IMR-90 (cell line): ENCODE results near the gene MCCD1. TPM values are rescaled to one million over a fixed set of nuclear protein-coding genes. Genes with fewer than 3 reads are reported as not detected.

Experiments
- ATAC-seq: fragments of 200-7000 bp; cut with Tn5 transposase; 2 replicates; pipeline ENCODE4 v1.9.1; 2020; ENCODE audit warnings: low read depth, mild to moderate bottlenecking, moderate library complexity
- BruUV-seq: library from RNA; stranded (reverse); fragments of 400-500 nt; replicated peaks from 2 replicates; lab custom pipeline; 2021; lab: Mats Ljungman, UMichigan
- CTCF ChIA-PET: fragments of 300-600 bp; formaldehyde crosslinking; extraction: SDS; loops from one replicate; lab custom pipeline; 2021; ENCODE audit warnings: antibody characterized with exemption; lab: Yijun Ruan, JAX
- POLR2A ChIA-PET: fragments of 300-600 bp; sonication (Branson Sonifier 250); formaldehyde crosslinking; loops from one replicate; lab custom pipeline; 2022; ENCODE audit warnings: antibody characterized with exemption; ENCODE audit not compliant: unreplicated experiment; lab: Charles Lee
- DNase-seq: peaks from one replicate; pipeline ENCODE4 v3.0.0; 2013
- H2AFZ ChIP-seq: replicated peaks from 2 replicates; pipeline ENCODE3; 2013; ENCODE audit warnings: low read length, mild to moderate bottlenecking; ENCODE audit not compliant: poor library complexity
- H2AK5ac ChIP-seq: 2 replicates; pipeline ENCODE4 v1.6.1; 2013; ENCODE audit warnings: low read depth, low read length, inconsistent platforms
- H2AK9ac ChIP-seq: replicated peaks from 2 replicates; pipeline ENCODE3; 2013; ENCODE audit warnings: mild to moderate bottlenecking, low read depth, low read length, moderate library complexity; ENCODE audit not compliant: poor library complexity
- H2BK120ac ChIP-seq: 2 replicates; pipeline ENCODE4 v1.6.1; 2013; ENCODE audit warnings: low read depth, low read length, inconsistent platforms
- H2BK15ac ChIP-seq: 3 replicates; pipeline ENCODE4 v1.6.1; 2013; ENCODE audit warnings: low read depth, low read length, inconsistent platforms
- H2BK20ac ChIP-seq: 2 replicates; pipeline ENCODE4 v1.6.1; 2013; ENCODE audit warnings: low read depth, mild to moderate bottlenecking, inconsistent platforms, low read length, moderate library complexity
- H2BK5ac ChIP-seq: 2 replicates; pipeline ENCODE4 v1.6.1; 2013; ENCODE audit warnings: mild to moderate bottlenecking, low read depth, low read length, inconsistent platforms; ENCODE audit not compliant: poor library complexity, severe bottlenecking
- H3K14ac ChIP-seq: replicated peaks from 2 replicates; pipeline ENCODE4 v1.6.1; 2013; ENCODE audit warnings: low read depth, low read length, inconsistent platforms
- H3K18ac ChIP-seq: 2 replicates; pipeline ENCODE4 v1.6.1; 2013; ENCODE audit warnings: low read depth, low read length, control low read depth
- H3K23ac ChIP-seq: 2 replicates; pipeline ENCODE4 v1.6.1; 2013; ENCODE audit warnings: low read depth, low read length, inconsistent platforms
- H3K27ac ChIP-seq: 2 replicates; pipeline ENCODE4 v1.5.1; 2013; ENCODE audit warnings: mild to moderate bottlenecking, control low read depth, low read length; ENCODE audit not compliant: insufficient read depth
- H3K27me3 ChIP-seq: 2 replicates; pipeline ENCODE4 v1.6.1; 2013; ENCODE audit warnings: low read length; ENCODE audit not compliant: control insufficient read depth, insufficient read depth
- H3K36me3 ChIP-seq: 2 replicates; pipeline ENCODE4 v1.6.1; 2013; ENCODE audit warnings: low read length, mixed read lengths; ENCODE audit not compliant: control insufficient read depth, insufficient read depth
- H3K4ac ChIP-seq: 2 replicates; pipeline ENCODE4 v1.6.1; 2013; ENCODE audit warnings: low read depth, low read length, inconsistent platforms
- H3K4me1 ChIP-seq: 2 replicates; pipeline ENCODE4 v1.6.1; 2013; ENCODE audit warnings: low read length, mixed read lengths; ENCODE audit not compliant: control insufficient read depth, insufficient read depth
- H3K4me2 ChIP-seq: 2 replicates; pipeline ENCODE4 v1.6.1; 2013; ENCODE audit warnings: low read depth, mild to moderate bottlenecking, control low read depth, low read length, moderate library complexity
- H3K4me3 ChIP-seq: 2 replicates; pipeline ENCODE4 v1.5.1; 2013; ENCODE audit warnings: low read depth, mild to moderate bottlenecking, control low read depth, low read length, moderate library complexity; ENCODE audit not compliant: insufficient read depth
- H3K56ac ChIP-seq: 2 replicates; pipeline ENCODE4 v1.6.1; 2013; ENCODE audit warnings: low read length, inconsistent platforms; ENCODE audit not compliant: insufficient read depth; ENCODE audit errors: extremely low read depth
- H3K79me1 ChIP-seq, 2 experiments: 2 replicates each; pipeline ENCODE4 v1.6.1; 2013; ENCODE audit warnings: low read length in 2 of 2, inconsistent platforms in 1 of 2, low read depth in 1 of 2
- H3K9ac ChIP-seq: 2 replicates; pipeline ENCODE4 v1.6.1; 2013; ENCODE audit warnings: low read depth, low read length, control low read depth
- H3K9me1 ChIP-seq: 2 replicates; pipeline ENCODE4 v1.6.1; 2013; ENCODE audit warnings: low read length, inconsistent platforms; ENCODE audit not compliant: insufficient read depth
- H3K9me3 ChIP-seq: 2 replicates; pipeline ENCODE4 v1.6.1; 2013; ENCODE audit warnings: low read length; ENCODE audit not compliant: control insufficient read depth, insufficient read depth
- H4K20me1 ChIP-seq: 2 replicates; pipeline ENCODE4 v1.6.1; 2013; ENCODE audit warnings: low read length, inconsistent platforms; ENCODE audit not compliant: insufficient read depth
- H4K5ac ChIP-seq: 2 replicates; pipeline ENCODE4 v1.6.1; 2013; ENCODE audit warnings: mild to moderate bottlenecking, low read depth, low read length, control low read depth
- H4K8ac ChIP-seq, 2 experiments: 2 replicates each; pipeline ENCODE4 v1.6.1; 2013; ENCODE audit warnings: low read depth in 2 of 2, low read length in 2 of 2, control low read depth in 1 of 2, inconsistent platforms in 1 of 2
- H4K91ac ChIP-seq: 2 replicates; pipeline ENCODE4 v1.6.1; 2013; ENCODE audit warnings: low read depth, low read length, inconsistent platforms; ENCODE audit not compliant: insufficient read depth
- BHLHE40 ChIP-seq: fragments of 150-350 bp; IDR thresholded peaks from 2 replicates; pipeline ENCODE4 v1.6.1; 2016; ENCODE audit warnings: mild to moderate bottlenecking, low read depth, low read length
- CEBPB ChIP-seq: IDR thresholded peaks from 2 replicates; pipeline ENCODE4 v1.6.1; 2012; ENCODE audit warnings: low read depth, low read length, improper control_type of control experiment
- CHD1 ChIP-seq: IDR thresholded peaks from 2 replicates; pipeline ENCODE4 v1.6.1; 2012; ENCODE audit warnings: low read depth, low read length, improper control_type of control experiment
- FOS ChIP-seq: fragments of 150-350 bp; IDR thresholded peaks from 2 replicates; pipeline ENCODE4 v1.6.1; 2016; ENCODE audit warnings: low read depth, low read length
- MAFK ChIP-seq: IDR thresholded peaks from 2 replicates; pipeline ENCODE4 v1.6.1; 2012; ENCODE audit warnings: low read depth, low read length, improper control_type of control experiment
- MAZ ChIP-seq: IDR thresholded peaks from 2 replicates; pipeline ENCODE4 v1.6.1; 2012; ENCODE audit warnings: low read depth, mild to moderate bottlenecking, low read length, improper control_type of control experiment, moderate library complexity, borderline replicate concordance
- NFE2L2 ChIP-seq: fragments of 150-350 bp; IDR thresholded peaks from 2 replicates; pipeline ENCODE4 v1.6.1; 2016; ENCODE audit warnings: low read depth, mild to moderate bottlenecking, low read length
- POLR2A ChIP-seq: IDR thresholded peaks from 2 replicates; pipeline ENCODE4 v1.6.1; 2012; ENCODE audit warnings: mild to moderate bottlenecking, low read depth, low read length
- RCOR1 ChIP-seq: IDR thresholded peaks from 2 replicates; pipeline ENCODE4 v1.6.1; 2012; ENCODE audit warnings: mild to moderate bottlenecking, low read length, improper control_type of control experiment; ENCODE audit not compliant: insufficient replicate concordance
- RFX5 ChIP-seq: IDR thresholded peaks from 2 replicates; pipeline ENCODE4 v1.8.0; 2012; ENCODE audit warnings: low read depth, mild to moderate bottlenecking, low read length, moderate library complexity
- dilution Hi-C: fragments of 300-500 bp; cut with HindIII; formaldehyde crosslinking; loops from one replicate; pipeline ENCODE4 v1.14.3; 2018; ENCODE audit warnings: low sequenced_read_pairs; ENCODE audit not compliant: unreplicated experiment
- in situ Hi-C: fragments of 300-500 bp; cut with MboI; formaldehyde crosslinking; loops from 3 replicates; pipeline ENCODE4 v1.14.3; 2019; ENCODE audit warnings: low sequenced_read_pairs, inconsistent platforms, mixed read lengths
- intact Hi-C: fragments of 100-400 bp; cut with micrococcal nuclease; formaldehyde crosslinking; loops from 2 replicates; pipeline ENCODE4 v1.10.0; 2022
- polyA plus RNA-seq, 3 experiments: library from polyadenylated mRNA; depleted of rRNA; stranded (reverse); fragments of >200 nt; gene quantifications; 2 replicates each; pipeline ENCODE4 v1.2.3, GENCODE V29; 2012; ENCODE audit warnings: low replicate concordance in 1 of 3
- total RNA-seq: library from RNA; depleted of rRNA; stranded (reverse); fragments of >200 nt; gene quantifications from 2 replicates; pipeline ENCODE4 v1.2.3, GENCODE V29; 2012
- TF ChIP-seq, protein P1 (sequence below): fragments of 150-350 bp; IDR thresholded peaks from 2 replicates; pipeline ENCODE4 v1.6.1; 2016; ENCODE audit warnings: low read depth, mild to moderate bottlenecking, low read length, moderate library complexity, borderline replicate concordance
- TF ChIP-seq, protein P2 (sequence below): fragments of 150-350 bp; IDR thresholded peaks from 2 replicates; pipeline ENCODE4 v1.6.1; 2017; ENCODE audit warnings: mild to moderate bottlenecking, antibody characterized with exemption, low read length, low read depth

MCCD1 gene
- total and polyA plus RNA-seq, 2 of the 4 experiments (the other 2 are of a cell fraction), result not detected

DNA sequence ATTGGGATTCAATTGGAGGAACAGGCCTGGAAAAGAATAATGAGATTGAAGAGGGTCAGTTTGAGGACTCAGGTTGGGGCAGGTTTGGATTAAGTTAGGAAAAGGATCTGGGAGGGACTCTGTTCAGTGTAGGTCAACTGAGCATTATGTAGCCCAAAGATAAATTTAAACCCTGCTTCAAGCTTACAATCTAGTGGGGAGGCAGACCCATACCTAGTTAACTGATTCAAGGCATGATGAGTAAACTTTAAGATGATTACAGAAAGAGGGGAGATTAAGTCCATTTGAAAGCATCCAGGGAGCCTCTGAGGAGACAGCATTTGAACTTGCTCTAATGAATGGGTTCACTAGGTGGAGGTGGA lies 31.9 kb downstream of the MCCD1 start:
- intact Hi-C loops (loop anchor here (2.0 kb wide), 1 partner anchor 54 kb away; the partner anchor contains the start of gene AIF1), dilution Hi-C loops (no loop called here), in situ Hi-C loops (no loop called here)
- Histone ChIP-seq H4K8ac (peak overlapping the region in 1 of 2 experiments; percentile 57; a peak in 1 of 4 replicates), H3K4me2 (peak overlapping the region; percentile 27; the same call in 1 of the 2 replicates), H4K20me1 (no peaks in the 10 kb centered on the region), H2BK20ac (peak overlapping the region; percentile 43; the same call in 1 of the 2 replicates), H3K56ac (no peak overlapping the region), H3K27ac (no peak overlapping the region), H3K23ac (0 out of 2 replicates have a peak overlapping the region, but pooled peaks have one; percentile 1), H3K9me1 (peaks cover 19% of the 10 kb centered on the region; the same call in 1 of the 2 replicates), H2AK5ac (peak overlapping the region; percentile 29; the same call in 1 of the 2 replicates), H3K36me3 (peaks cover 27% of the 10 kb centered on the region), H4K5ac (no peak overlapping the region), H2BK5ac (peak overlapping the region; percentile 46), H3K4ac (peak overlapping the region; percentile 2), H2BK120ac (peak overlapping the region; percentile 39; the same call in 1 of the 2 replicates), H3K4me1 (peaks cover 18% of the 10 kb centered on the region), H3K18ac (no peak overlapping the region; the same call in 1 of the 2 replicates), H2BK15ac (no peak overlapping the region), H3K9me3 (no peaks in the 10 kb centered on the region), H2AK9ac (peak overlapping the region; percentile 80), H3K79me1 (peaks cover 9 to 20% of the 10 kb centered on the region in 2 experiments; a peak in 3 of 4 replicates), H3K9ac (no peak overlapping the region), H3K14ac (peak overlapping the region; percentile 8; the same call in 1 of the 2 replicates), H2AFZ (no peak overlapping the region), H3K4me3 (no peak overlapping the region), H4K91ac (no peak overlapping the region), H3K27me3 (no peaks in the 10 kb centered on the region)
- no TSS peak for BruUV-seq
- ChIA-PET CTCF (interaction anchor here (0.6 to 0.7 kb wide), 3 partner anchors 13 to 38 kb away, joined by 3 to 6 read pairs (median 4); partner anchors contain the start of gene NFKBIL1), POLR2A (no interaction called here)
- ATAC-seq (no peak), DNase-seq (no peak)
- TF ChIP-seq POLR2A, result no peak
- TF ChIP-seq MAZ, result no peak
- TF ChIP-seq FOS, result no peak
- TF ChIP-seq CEBPB, result no peak
- no peak for TF ChIP-seq CHD1
- no peak for TF ChIP-seq NFE2L2
- no peak for TF ChIP-seq BHLHE40
- TF ChIP-seq, protein P1, sequence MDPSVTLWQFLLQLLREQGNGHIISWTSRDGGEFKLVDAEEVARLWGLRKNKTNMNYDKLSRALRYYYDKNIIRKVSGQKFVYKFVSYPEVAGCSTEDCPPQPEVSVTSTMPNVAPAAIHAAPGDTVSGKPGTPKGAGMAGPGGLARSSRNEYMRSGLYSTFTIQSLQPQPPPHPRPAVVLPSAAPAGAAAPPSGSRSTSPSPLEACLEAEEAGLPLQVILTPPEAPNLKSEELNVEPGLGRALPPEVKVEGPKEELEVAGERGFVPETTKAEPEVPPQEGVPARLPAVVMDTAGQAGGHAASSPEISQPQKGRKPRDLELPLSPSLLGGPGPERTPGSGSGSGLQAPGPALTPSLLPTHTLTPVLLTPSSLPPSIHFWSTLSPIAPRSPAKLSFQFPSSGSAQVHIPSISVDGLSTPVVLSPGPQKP, result no peak
- no peak for TF ChIP-seq RCOR1
- TF ChIP-seq MAFK, result no peak
- TF ChIP-seq, protein P2, sequence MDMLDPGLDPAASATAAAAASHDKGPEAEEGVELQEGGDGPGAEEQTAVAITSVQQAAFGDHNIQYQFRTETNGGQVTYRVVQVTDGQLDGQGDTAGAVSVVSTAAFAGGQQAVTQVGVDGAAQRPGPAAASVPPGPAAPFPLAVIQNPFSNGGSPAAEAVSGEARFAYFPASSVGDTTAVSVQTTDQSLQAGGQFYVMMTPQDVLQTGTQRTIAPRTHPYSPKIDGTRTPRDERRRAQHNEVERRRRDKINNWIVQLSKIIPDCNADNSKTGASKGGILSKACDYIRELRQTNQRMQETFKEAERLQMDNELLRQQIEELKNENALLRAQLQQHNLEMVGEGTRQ, result no peak
- no peak for TF ChIP-seq RFX5
